Measurements from ENCODE around the gene ACTL10.

- TF ChIP-seq GATA3 (IDR thresholded peaks at IDR 0.05; ENCODE audit: low read depth, low read length) (no peak), GATA2 (IDR thresholded peaks at IDR 0.05; ENCODE audit: low read depth, low read length) (no peak)
These were observed 21.7 kb upstream of the ACTL10 start for GRCh38 chr20:33645072-33645358.

All from SH-SY5Y (cell line).